Osteocyte (in vitro differentiated cells): Measurements from ENCODE around the gene HTR1B. TPM values are rescaled to one million over a fixed set of nuclear protein-coding genes. Genes with fewer than 3 reads are reported as not detected.

Experiments
- DNase-seq: peaks from one replicate; pipeline ENCODE4 v3.0.0; 2021; ENCODE audit warnings: mixed read lengths; ENCODE audit not compliant: unreplicated experiment; ENCODE audit errors: extremely low spot score
- H3K27ac Mint-ChIP-seq: one replicate; pipeline ENCODE4 v1.8.0; 2021; ENCODE audit warnings: mild to moderate bottlenecking, mixed read lengths; ENCODE audit not compliant: unreplicated experiment
- H3K27me3 Mint-ChIP-seq: one replicate; pipeline ENCODE4 v1.8.0; 2021; ENCODE audit warnings: mixed read lengths; ENCODE audit not compliant: unreplicated experiment
- H3K36me3 Mint-ChIP-seq: one replicate; pipeline ENCODE4 v1.8.0; 2021; ENCODE audit warnings: mixed read lengths; ENCODE audit not compliant: unreplicated experiment
- H3K4me1 Mint-ChIP-seq: one replicate; pipeline ENCODE4 v1.8.0; 2021; ENCODE audit warnings: mixed read lengths; ENCODE audit not compliant: unreplicated experiment
- H3K4me3 Mint-ChIP-seq: one replicate; pipeline ENCODE4 v1.8.0; 2021; ENCODE audit warnings: mild to moderate bottlenecking, moderate library complexity, mixed read lengths; ENCODE audit not compliant: unreplicated experiment
- H3K9me3 Mint-ChIP-seq: one replicate; pipeline ENCODE4 v1.8.0; 2021; ENCODE audit warnings: mixed read lengths; ENCODE audit not compliant: unreplicated experiment
- CTCF ChIP-seq: fragments of 200-600 bp; sonication (generic); IDR thresholded peaks from 2 replicates; pipeline ENCODE4 v1.5.0; 2021; ENCODE audit warnings: antibody characterized with exemption, mild to moderate bottlenecking, moderate library complexity
- total RNA-seq: library from RNA; stranded (reverse); gene quantifications from 2 replicates; pipeline ENCODE4 v1.2.1, GENCODE V29; 2021

The HTR1B gene
- total RNA-seq, 1 donor from 2014 or later = 13.3 TPM

- H3K4me3 Mint-ChIP-seq = no peak overlapping the region
- peaks cover 4% of the 10 kb centered on the region for H3K27me3 Mint-ChIP-seq
- no peaks in the 10 kb centered on the region for H3K36me3 Mint-ChIP-seq
- no peak for TF ChIP-seq CTCF
- no peaks in the 10 kb centered on the region for H3K9me3 Mint-ChIP-seq
- H3K4me1 Mint-ChIP-seq = no peaks in the 10 kb centered on the region
- DNase-seq = no peak
- H3K27ac Mint-ChIP-seq = no peak overlapping the region
These were observed 24.6 kb upstream of the HTR1B start for GRCh38 chr6:77487808-77488425.

- TF ChIP-seq CTCF = no peak
- no peak for DNase-seq
- Mint-ChIP-seq H3K27ac (no peak overlapping the region), H3K4me1 (no peaks in the 10 kb centered on the region), H3K27me3 (peaks cover 9% of the 10 kb centered on the region), H3K4me3 (no peak overlapping the region), H3K9me3 (no peaks in the 10 kb centered on the region), H3K36me3 (no peaks in the 10 kb centered on the region)
These were observed 19.7 kb upstream of the HTR1B start for GRCh38 chr6:77482981-77483380.

- TF ChIP-seq CTCF = no peak
- Mint-ChIP-seq H3K27me3 (peaks cover 1% of the 10 kb centered on the region), H3K4me3 (no peak overlapping the region), H3K27ac (no peak overlapping the region), H3K36me3 (no peaks in the 10 kb centered on the region), H3K4me1 (peaks cover 4% of the 10 kb centered on the region), H3K9me3 (no peaks in the 10 kb centered on the region)
- DNase-seq = no peak
These were observed 11.7 kb upstream of the HTR1B start for GRCh38 chr6:77474973-77475372.

GRCh38 chr6:77474286-77474956 lies 11.1 kb upstream of the HTR1B start:
- H3K27me3 Mint-ChIP-seq = no peaks in the 10 kb centered on the region

More at GRCh38 chr6:77474286-77474956, 11.1 kb upstream of the HTR1B start:
- H3K4me3 Mint-ChIP-seq = no peak overlapping the region
- H3K4me1 Mint-ChIP-seq = peaks cover 4% of the 10 kb centered on the region
- DNase-seq = no peak
- H3K9me3 Mint-ChIP-seq = no peaks in the 10 kb centered on the region
- TF ChIP-seq CTCF = no peak
- no peak overlapping the region for H3K27ac Mint-ChIP-seq
- H3K36me3 Mint-ChIP-seq = no peaks in the 10 kb centered on the region
